Activated CD4-positive, CD25-positive, alpha-beta regulatory T cell treated with anti-CD3 and anti-CD28 coated beads, Interleukin-2, amount 50 U/mL, for 24 hours (primary cell): Measurements from ENCODE around the gene SRRM3.
"Not testable (repeated sequence)": the region's sequence is repeated elsewhere in the genome, so short reads cannot be mapped to it uniquely, and the experiment has no call there.

Experiments
- ATAC-seq, 2 donors: fragments of 150-1000 bp; cut with Tn5 transposase; one replicate each; pipeline ENCODE4 v1.10.0; 2021; ENCODE audit warnings: mild to moderate bottlenecking in 1 of 2, moderate library complexity in 1 of 2

Gene SRRM3

DNA sequence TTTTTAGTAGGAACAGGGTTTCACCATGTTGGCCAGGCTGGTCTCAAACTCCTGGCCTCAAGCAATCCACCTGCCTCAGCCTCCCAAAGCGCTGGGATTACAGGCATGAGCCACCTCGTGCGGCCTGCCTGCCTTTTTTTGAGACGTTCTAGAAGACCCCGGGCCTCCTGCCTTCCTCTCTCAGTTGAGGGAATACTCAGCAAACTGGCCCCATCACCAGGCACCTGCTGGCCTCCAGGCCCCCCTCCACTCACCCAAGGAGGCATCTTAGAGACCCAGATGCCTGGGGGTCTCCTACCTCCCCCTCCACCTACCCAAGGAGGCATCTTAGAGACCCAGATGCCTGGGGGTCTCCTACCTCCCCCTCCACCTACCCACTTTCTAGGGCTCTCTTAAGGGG lies 91.2 kb downstream of the SRRM3 start:
- not testable (repeated sequence) for ATAC-seq

GRCh38 chr7:76293407-76293901 lies 91.8 kb downstream of the SRRM3 start:
- no peak for ATAC-seq

DNA sequence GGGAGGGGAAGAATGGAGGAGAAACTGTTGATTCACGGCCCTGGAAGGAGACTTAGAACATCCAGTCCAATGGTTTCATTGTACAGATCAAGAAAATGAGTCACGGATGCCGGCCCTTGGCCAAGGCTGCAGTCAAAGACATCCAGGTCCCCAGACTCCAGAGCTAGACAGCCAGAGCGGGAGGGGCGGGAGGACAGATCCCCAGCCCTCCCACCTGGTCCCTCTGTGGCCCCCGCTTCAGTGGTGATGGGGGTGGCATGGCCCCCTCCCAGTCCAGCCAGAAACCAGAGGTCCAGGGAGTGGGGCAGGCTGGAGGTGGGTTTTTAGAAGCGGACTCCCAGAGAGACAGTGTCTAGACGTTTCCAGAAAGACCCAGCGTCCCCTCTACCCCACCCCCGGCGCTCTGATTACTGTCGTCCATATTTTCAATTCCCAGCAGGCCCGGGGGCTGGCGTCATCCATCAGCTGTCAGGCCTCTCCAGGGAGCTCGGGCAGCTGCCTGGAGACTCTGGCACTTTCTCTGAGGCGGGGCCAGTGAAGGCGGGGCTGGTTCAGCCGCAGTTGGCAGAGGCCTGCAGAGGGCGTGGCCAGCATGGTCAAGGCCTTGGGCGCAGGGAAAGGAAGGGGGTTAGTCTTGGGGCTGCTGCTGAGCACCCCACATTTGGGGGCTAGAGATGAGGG lies 92.8 kb downstream of the SRRM3 start:
- no peak for ATAC-seq

- no peak for ATAC-seq
Measured at GRCh38 chr7:76296743-76297740, 95.3 kb downstream of the SRRM3 start.

DNA sequence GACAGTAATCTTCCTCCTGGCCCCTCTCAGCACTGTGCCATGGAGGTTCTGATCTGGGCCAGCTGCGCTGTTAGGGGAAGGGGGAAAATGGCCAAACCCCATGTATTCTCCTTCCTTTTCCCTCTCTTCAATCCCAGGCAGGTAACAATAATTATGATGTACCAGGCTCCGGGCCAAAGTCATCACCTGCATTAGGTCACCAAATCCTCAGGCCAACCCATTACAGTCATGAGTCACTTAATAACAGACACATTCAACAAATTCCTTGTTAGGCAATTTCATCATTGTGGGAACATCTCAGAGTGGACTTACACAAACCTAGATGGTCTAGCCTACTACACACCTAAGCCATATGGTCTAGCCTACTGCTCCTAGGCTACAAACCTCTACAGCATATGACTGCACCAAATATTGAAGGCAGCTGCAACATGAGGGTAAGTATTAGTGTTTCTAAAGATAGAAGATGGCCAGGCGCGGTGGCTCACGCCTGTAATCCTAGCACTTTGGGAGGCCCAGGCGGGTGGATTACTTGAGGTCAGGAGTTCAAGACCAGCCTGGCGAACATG lies 98.6 kb downstream of the SRRM3 start:
- ATAC-seq: no peak

DNA sequence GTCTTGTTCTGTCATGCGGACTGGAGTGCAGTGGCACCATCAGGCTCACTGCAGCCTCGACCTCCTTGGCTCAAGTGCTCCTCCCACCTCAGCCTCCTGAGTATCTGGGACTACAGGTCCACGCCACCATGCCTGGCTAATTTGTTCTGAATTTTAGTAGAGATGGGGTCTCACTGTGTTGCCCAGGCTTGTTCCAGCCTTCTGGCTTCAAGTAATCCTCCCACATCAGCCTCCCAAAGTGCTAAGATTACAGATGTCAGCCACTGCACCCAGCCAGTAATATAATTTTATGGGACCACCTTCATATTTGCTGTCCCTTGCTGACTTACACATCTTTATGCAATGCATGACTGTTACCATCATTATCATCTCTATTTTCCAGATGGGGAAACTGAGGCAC lies 99.3 kb downstream of the SRRM3 start:
- no peak for ATAC-seq

- ATAC-seq: peak; percentile 53 to 56
Measured at GRCh38 chr7:76302347-76303201, 100.9 kb downstream of the SRRM3 start, which contains the start of gene HSPB1. TSS of gene HSPB1 (plus strand) at chr7:76302673. CDS start at chr7:76302713, 40 bp downstream.

GRCh38 chr7:76303202-76304147 lies 101.8 kb downstream of the SRRM3 start:
- peak; percentile 51 to 52 for ATAC-seq

GRCh38 chr7:76304888-76305375 lies 103.2 kb downstream of the SRRM3 start:
- ATAC-seq: no peak

DNA sequence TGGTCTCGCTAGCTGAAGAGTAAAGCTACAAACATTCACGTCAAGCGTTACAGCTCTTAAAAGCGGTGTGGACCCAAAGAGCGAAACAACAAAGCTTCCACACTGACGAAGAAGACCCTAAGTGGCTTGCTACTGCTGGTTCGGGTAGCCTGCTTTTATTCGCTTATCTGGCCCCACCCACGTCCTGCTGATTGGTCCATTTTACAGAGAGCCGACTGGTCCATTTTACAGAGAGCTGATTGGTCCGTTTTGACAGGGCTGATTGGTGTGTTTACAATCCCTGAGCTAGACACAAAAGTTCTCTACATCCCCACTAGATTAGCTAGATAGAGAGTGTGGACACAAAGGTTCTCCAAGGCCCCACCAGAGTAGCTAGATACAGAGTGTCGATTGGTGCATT lies 107.2 kb downstream of the SRRM3 start:
- ATAC-seq: not testable (repeated sequence)

- not testable (repeated sequence) for ATAC-seq
Measured at GRCh38 chr7:76309341-76310101, 107.8 kb downstream of the SRRM3 start.

DNA sequence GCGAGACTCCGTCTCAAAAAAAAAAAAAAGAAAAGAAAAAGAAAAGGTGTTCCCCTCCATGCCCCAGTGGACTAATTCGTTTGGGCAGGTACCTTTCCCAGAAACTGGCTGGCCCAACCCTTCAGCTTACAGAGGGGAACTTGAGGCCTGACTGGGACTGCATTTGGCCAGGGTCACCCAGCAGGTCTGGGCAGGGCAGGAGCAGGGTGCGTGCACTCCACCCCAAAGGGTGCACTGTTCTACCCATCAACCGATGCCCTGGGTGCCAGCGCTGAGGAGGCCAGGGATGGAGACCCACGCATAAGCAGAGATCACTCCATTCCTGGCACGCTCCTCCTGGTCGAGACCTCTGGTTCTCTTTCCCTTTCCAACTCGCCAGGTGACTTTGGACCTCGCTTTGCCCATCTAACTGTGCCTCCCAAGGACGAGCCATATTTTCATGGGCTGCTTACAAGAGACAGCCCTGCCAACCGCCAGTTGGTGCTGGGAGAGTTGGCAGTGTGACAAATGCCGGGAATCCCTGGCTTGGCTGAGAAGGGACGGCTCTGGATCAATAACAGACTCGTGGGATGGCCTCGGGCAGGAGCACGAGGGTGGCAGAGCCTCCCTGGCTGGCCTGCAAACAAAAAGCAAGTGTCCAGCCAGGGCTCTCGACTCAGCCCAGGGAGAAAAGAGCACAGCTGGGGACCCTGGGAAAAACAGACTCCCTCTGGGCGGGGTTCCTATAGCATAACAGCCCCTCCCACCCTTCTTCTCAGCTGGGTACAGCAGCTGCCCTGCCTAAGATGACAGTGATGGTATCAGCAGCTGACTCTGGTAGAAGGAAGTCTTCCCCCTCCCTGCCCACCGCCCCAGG lies 108.6 kb downstream of the SRRM3 start:
- ATAC-seq: no peak

DNA sequence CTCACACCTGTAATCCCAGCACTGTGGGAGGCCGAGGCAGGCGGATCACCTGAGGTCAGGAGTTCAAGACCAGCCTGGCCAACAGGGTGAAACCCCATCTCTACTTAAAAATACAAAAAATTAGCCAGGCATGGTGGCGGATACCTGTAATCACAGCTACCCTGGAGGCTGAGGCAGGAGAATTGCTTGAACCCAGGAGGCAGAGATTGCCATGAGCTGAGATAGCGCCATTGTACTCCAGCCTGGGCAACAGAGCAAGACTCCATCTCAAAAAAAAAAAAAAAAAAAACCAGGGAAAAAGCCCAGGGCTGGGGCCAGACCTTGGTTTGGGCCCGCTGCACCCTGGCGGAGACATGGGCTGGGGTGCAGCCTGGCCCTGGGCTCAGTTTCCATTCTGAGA lies 110.1 kb downstream of the SRRM3 start:
- not testable (repeated sequence) for ATAC-seq

- ATAC-seq: peak; percentile 52 to 55
Measured at GRCh38 chr7:76314042-76314721, 112.5 kb downstream of the SRRM3 start.

GRCh38 chr7:76314740-76315139 lies 113.0 kb downstream of the SRRM3 start:
- ATAC-seq: not testable (repeated sequence)

DNA sequence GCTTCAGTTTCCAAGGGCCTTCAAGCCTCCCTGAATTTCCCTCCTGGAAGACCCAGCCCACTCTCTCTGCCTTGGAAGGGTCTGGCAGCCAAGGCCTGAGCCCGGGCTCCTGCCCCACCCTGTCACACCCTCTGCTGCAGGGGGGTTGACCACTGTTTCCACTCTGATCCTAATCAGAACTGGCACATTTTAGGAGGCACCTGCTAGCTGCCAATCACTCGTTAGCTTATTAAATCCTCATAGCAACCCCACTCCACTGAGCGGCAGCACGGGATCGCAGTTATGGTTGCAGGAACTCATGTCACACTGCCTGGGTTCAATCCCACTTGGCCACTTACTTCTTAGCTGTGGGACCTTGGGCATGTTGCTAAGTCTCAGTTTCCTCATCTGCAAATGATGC lies 113.7 kb downstream of the SRRM3 start:
- no peak for ATAC-seq

DNA sequence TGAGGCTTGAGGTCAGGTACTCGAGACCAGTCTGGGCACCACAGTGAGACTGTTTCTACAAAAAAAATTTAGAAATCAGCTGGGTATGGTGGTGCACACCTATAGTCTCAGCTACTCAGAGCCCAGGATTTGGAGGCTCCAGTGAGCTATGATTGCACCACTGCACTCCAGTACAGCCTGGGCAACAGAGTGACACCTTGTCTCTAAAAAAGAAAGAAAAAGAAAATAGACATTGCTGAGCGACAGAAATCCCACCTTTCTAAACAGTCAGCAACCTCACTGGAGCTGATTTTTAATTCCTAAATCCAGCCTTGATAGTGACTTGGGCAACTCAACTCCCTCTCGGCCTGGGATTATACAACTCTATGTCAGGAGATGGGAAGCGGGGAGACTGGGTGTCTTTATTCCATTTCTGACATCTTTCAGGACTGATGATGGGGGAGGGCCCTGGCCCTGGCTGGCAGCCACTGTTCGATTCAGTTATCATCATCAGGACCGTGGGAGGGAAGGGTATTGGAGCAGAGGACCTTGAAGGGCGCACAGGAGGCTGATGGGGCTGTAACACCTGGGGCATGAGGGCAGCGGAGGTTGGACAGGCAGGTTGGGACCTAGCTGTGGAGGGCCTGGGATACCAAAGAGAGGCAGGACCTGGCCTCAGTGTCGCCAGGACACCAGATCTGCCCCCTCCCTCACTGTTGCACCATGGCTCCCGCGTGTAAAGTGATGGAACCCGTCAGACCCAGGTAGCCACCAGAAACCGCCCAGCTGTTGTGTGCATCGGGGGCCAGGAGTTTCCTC lies 115.5 kb downstream of the SRRM3 start:
- no peak for ATAC-seq
